Activated CD8-positive, alpha-beta memory T cell treated with anti-CD3 and anti-CD28 coated beads for 36 hours (primary cell): ENCODE data around the gene COL6A3. TPM values are rescaled to one million over a fixed set of nuclear protein-coding genes. Genes with fewer than 3 reads are reported as not detected.

Source experiments
- CTCF ChIA-PET: fragments of 350-600 bp; sonication (Branson Sonifier 250); formaldehyde crosslinking; loops from one replicate; lab custom pipeline; 2021; ENCODE audit warnings: antibody characterized with exemption; lab: Charles Lee
- POLR2A ChIA-PET: fragments of 350-600 bp; sonication (Branson Sonifier 250); formaldehyde crosslinking; loops from one replicate; lab custom pipeline; 2021; ENCODE audit warnings: antibody characterized with exemption; lab: Charles Lee
- total RNA-seq, 2 experiments: library from RNA; stranded (reverse); gene quantifications; one replicate each; pipeline ENCODE4 v1.2.3, GENCODE V29; 2021

COL6A3 gene
- total RNA-seq, 2 experiments from 2014 or later = 15.8 to 18.6 TPM

DNA sequence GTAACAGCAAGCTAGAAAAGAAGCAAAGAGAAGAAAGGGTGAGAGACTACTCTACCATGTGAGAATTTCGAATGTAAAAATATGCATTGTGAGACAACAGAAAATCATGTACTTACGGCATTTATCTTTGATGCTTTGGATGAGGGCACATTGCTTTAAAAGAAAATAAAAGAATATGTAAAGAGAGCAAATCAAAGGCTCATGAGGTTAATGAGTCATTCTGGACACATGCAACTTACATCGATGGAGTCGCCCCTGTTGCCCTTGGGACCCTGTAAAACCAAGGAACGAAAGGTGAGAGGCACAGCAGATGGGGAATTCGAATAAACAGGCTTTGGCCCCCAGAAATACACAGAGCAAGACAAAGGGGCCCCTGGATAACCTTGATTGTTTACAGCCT, 69.0 kb downstream of the COL6A3 start:
- CTCF ChIA-PET = no interaction called here

DNA sequence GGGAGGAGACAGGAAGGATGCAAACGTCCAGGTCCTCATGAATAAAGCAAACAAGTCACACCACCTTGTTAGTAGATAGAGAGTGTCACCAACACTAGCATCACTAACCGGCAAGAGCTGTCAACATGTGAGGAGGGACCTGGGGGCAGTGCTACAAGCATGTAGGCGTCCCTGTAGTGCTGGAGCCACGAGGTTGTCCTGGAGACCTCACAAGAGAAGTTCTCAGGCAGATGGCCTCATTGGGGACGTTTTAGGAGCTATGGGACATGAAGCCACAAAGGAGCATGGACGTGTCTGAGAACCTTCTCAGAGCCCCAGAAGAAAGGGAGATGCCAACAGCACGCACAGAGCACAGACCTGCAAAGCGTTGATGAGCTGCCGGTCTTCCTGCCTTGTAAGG, 70.0 kb downstream of the COL6A3 start:
- CTCF ChIA-PET = no interaction called here
- POLR2A ChIA-PET = no interaction called here

More for the DNA sequence above, 69.0 kb downstream of the COL6A3 start:
- POLR2A ChIA-PET = no interaction called here

- ChIA-PET POLR2A (no interaction called here), CTCF (no interaction called here)
These were observed 72.1 kb downstream of the COL6A3 start for GRCh38 chr2:237341872-237342271.

GRCh38 chr2:237337586-237337985, 76.4 kb downstream of the COL6A3 start:
- CTCF ChIA-PET = no interaction called here
- POLR2A ChIA-PET = no interaction called here

GRCh38 chr2:237336131-237336530, 77.8 kb downstream of the COL6A3 start:
- CTCF ChIA-PET = no interaction called here
- POLR2A ChIA-PET = no interaction called here

DNA sequence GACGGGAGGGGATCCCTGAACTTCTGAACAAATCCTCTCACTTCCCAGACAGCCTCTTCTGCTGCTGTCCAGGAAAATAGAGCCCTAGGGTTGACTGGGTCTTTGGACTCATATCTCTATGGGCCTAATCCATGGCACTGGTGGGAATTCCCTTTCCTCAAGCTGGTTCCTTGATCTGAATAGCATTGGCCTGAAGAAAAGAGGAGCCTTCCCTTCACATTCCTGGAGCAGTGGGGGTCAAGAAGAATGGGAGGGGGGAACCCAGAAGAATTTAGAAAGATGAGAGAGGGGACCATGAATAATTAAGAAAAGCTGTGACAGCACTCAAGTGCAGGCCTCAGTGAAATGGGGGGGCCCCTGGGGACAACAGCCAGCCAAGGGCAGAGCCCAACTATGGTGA, 80.2 kb downstream of the COL6A3 start:
- CTCF ChIA-PET = no interaction called here

GRCh38 chr2:237330541-237330940, 83.4 kb downstream of the COL6A3 start:
- POLR2A ChIA-PET = no interaction called here

More for the DNA sequence above, 80.2 kb downstream of the COL6A3 start:
- POLR2A ChIA-PET = no interaction called here

DNA sequence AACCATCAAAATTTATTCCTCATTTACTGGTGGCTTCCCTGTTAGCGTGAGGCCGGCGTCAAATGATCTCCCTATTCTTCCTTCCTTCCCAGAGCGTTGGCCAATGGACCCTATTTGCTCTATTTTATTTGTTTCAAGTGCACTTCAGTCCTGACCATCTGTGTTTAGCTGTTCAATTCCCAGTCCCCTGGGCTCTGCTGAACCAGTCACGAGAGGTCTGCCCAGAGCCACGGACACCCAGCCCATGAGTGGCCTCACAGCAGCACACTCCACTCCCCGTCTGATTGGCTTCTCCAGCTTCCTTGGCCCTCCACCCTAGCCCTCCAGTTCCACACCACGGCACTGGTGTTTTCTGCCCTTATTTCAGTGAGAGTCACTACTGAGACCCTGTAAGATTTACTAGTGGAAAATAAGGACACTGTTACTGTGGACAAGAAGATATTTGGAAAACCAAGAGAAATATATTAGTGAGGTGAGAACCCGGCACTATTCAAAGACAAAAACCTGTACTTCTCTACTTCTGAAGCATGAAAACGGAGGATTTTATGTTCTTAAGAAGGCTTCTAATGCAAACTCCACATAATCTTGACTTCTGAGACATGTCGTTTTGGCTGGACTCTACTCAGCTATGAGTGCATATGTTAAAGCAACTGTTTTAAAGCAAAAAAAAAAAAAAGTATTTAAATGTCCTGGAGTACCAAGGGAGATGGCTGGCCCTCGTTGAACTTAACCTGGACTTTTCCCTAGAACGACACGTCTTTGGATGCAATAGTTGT, 86.6 kb downstream of the COL6A3 start:
- CTCF ChIA-PET = no interaction called here
- POLR2A ChIA-PET = no interaction called here

More at GRCh38 chr2:237330541-237330940, 83.4 kb downstream of the COL6A3 start:
- CTCF ChIA-PET = no interaction called here

DNA sequence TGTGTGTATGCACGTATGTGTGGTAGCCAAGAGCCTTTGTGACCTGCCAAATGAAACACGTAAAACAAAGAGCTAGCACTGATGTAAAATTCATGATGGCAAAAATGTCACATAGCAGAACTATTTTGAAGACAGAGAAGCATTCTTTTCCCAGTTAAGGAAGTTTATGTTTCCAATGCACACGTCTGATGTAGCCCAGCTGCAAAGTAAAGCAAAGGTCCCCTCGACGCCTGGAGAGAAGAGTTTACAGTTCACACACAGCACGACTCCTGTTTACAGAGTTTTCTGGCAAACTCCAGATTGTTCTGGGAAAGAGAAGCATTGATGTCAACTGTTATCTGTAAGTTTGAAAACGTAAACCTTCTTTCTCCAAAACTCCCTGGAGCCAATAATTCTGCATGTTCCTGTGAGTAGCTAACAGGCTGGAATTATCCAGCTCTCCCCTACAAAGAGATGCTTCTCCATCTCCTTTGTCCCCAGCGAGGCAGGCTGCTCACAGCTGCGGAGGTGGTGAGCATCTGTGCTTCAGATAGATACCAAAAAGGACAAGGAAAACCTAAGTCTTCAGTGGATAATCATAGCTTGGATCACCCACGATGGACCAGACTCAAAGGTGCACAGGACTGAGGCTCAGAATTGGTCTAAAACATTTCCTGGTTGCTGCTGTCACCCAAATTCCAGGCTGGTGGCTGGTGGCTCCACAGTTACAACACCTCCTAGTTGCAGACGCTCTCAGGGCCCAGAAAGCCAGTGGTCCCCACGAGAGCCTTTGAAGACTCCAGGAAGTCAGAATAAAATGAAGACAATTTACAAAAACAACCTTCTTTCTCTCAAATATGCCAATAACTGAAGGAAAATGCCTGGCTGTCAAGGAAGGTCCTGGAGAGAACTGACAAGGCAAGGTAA, 87.4 kb downstream of the COL6A3 start:
- POLR2A ChIA-PET = interaction anchor here (0.6 kb wide), 1 partner anchor 40 kb away, joined by 3 read pairs; no protein-coding TSS in a partner anchor
- CTCF ChIA-PET = no interaction called here

DNA sequence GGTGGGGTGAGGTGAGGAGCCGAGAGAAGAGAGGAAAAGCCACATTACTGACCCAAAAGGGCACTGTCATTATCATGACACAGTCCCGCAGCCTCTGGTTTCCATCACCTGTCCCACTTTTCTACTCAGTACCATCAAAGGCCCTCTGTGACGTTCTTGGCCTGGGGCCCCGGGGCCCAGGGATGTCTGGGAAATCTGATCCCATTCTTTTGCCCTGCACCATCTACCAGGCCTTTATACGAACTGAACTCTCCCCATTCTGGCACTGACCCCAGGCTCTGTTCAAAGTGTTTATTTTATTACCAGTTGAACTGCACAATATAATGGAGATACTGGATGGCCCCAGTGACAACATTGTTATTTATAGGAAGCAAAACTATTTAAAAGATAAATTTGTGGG, 89.1 kb downstream of the COL6A3 start:
- POLR2A ChIA-PET = no interaction called here

GRCh38 chr2:237324405-237324831, 89.5 kb downstream of the COL6A3 start:
- POLR2A ChIA-PET = no interaction called here
- CTCF ChIA-PET = interaction anchor here (0.8 kb wide), 1 partner anchor 17 kb away, joined by 3 read pairs; no protein-coding TSS in a partner anchor

More for the DNA sequence above, 89.1 kb downstream of the COL6A3 start:
- CTCF ChIA-PET = no interaction called here

- CTCF ChIA-PET = interaction anchor here (0.6 to 0.8 kb wide), 3 partner anchors 16 to 170 kb away, joined by 3 to 4 read pairs (median 3); no protein-coding TSS in a partner anchor
- POLR2A ChIA-PET = no interaction called here
These were observed 90.3 kb downstream of the COL6A3 start for GRCh38 chr2:237323656-237324055.

DNA sequence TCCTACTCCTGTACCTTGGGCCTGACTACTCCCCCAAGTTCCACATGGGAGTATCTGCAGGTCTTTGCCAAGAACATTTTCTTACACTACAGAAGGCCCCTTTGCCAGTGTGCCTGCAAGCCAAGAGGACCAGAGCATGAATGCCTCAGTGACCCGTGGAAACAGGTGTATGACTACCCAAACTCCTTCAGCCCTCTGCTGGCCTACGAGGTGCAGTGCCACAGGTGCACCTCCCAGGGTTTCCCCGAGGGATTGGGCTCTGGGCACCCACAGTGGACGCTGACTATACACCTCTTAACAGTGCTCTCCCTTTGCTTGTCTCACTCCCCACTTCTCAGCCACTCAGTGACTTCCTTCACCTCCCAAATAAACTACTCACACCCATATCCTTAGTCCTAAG, 91.4 kb downstream of the COL6A3 start:
- POLR2A ChIA-PET = no interaction called here
- CTCF ChIA-PET = no interaction called here

DNA sequence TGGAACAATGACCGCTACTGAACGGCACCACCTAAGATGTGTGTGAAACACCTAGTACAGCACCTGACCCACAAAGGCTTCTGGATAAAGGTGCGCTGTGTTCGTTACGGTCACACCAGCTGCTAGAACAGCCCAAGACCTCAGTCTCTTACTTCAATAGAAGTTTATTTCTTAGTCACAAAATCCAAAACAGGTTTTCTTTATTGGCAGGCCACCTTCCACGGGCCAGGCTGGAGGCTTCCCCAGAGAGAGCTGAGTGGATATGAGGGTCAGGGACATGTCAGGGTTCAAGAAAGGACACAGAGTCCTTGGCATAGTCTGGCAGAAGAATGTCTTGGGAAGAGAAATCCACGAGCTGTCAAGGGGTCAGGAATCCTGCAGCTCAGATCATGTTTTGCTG, 92.2 kb downstream of the COL6A3 start:
- CTCF ChIA-PET = no interaction called here
- POLR2A ChIA-PET = no interaction called here

GRCh38 chr2:237320801-237321560, 93.0 kb downstream of the COL6A3 start:
- ChIA-PET CTCF (no interaction called here), POLR2A (no interaction called here)

DNA sequence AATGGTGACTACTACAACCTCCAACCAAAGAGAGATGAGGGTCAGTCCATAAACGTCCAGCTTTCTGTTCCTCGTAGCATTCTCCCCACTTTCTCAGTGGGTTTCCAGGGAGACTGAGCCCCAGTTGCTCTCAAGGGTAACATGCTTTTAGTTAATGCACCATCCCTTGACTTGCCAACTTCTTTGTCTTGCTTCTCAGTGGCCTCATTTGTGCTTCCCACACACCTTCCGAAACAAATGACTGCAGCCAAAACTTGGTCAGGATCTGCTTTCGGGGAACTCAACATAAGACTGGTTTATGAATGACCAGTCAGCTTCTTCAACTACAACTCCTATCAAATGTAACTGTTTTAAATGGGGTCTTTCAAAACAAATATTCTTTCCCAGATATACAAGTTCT, 94.1 kb downstream of the COL6A3 start:
- ChIA-PET POLR2A (no interaction called here), CTCF (no interaction called here)

- POLR2A ChIA-PET = no interaction called here
- CTCF ChIA-PET = no interaction called here
These were observed 94.7 kb downstream of the COL6A3 start for GRCh38 chr2:237319086-237319820.

- ChIA-PET POLR2A (no interaction called here), CTCF (no interaction called here)
These were observed 97.6 kb downstream of the COL6A3 start for GRCh38 chr2:237316339-237316738.

GRCh38 chr2:237315829-237316225, 98.1 kb downstream of the COL6A3 start:
- POLR2A ChIA-PET = no interaction called here
- CTCF ChIA-PET = no interaction called here
